ENCODE data around the gene GDI2.
A peak's percentile ranks its signal among the peaks of the same experiment; 100 is the strongest.
"Not testable (repeated sequence)": the region's sequence is repeated elsewhere in the genome, so short reads cannot be mapped to it uniquely, and the experiment has no call there.

The GDI2 gene

GRCh38 chr10:5782174-5782573, 31.1 kb downstream of the GDI2 start:
- no peak for DNase-seq (ENCODE audit: low spot score)

- no peak for DNase-seq (ENCODE audit: low spot score)
Measured at GRCh38 chr10:5779730-5780129, 33.5 kb downstream of the GDI2 start.

DNA sequence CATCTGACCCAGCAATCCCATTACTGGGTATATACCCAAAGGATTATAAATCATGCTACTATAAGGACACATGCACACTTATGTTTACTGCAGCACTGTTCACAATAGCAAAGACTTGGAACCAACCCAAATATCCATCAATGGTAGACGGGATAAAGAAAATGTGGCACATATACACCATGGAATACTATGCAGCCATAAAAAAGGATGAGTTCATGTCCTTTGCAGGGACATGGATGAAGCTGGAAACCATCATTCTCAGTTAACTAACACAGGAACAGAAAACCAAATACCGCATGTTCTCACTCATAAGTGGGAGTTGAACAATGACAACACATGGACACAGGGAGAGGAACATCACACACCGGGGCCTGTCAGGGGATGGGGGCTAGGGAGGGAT, 35.5 kb downstream of the GDI2 start:
- not testable (repeated sequence) for DNase-seq (ENCODE audit: low spot score)

DNA sequence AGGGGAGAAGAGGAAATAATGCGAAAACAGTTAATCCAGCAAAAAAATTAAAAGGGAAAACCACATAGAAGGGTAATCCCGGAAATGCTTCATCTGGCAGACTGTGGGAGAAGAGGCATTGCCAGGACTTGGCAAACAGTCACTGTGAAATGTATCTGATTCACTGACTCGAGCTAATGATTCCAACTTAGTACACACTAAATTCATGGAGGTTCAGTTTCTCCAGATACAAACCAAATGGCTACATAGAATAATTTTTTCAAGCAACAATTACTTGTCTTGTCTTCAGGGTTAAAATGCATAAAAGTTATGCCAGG, 36.4 kb downstream of the GDI2 start:
- DNase-seq (ENCODE audit: low spot score): no peak

GRCh38 chr10:5776136-5776880, 36.9 kb downstream of the GDI2 start:
- DNase-seq (ENCODE audit: low spot score): peak; percentile 48

GRCh38 chr10:5775685-5776084, 37.5 kb downstream of the GDI2 start:
- no peak for DNase-seq (ENCODE audit: low spot score)

DNA sequence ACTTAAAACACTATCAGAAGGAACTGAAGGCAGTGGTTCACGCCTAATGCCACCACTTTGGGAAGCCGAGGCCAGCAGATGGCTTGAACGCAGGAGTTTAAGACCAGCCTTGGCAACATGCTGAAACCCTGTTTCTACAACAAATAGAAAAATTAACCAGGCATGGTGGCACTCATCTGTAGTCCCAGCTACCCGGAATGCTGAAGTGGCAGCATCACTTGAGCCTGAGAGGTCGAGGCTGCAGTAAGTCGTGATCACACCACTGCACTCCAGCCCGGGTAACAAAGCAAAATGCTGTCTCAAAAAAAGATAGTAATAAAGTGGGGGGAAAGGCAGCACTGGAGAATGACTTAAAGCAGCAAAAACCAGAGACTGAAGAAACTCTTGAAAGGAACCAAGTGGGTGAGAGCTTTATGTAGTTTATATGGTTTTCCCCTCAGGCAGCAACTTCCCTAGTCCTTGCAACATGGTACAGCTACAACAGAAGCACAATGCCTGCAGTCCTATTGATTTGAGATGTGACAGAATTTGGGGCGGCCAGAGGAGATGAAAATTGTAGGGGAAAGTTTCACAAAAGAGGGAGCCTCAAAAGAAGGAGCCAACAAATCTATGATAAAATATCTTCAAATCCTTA, 38.1 kb downstream of the GDI2 start:
- no peak for DNase-seq (ENCODE audit: low spot score)

GRCh38 chr10:5766189-5766588, 47.0 kb downstream of the GDI2 start:
- no peak for DNase-seq (ENCODE audit: low spot score)

DNA sequence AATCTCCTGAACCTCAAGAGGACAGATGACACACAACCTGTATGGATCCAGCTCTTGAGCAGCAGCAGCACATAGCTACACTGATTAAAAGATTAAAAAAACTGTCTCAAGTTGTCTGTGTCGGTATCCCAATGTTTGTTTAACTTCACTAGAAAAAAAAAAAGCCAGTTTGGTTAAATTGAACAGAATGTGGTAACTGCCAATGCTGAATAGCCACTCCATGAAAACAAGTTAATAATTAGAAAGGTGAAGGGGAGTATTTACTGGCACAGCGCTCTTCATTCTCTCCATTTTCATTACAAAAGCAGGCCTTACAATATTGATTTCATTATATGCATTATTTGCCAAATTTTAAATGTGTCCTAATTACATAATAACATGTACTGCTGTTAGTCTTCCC, 47.6 kb downstream of the GDI2 start:
- DNase-seq (ENCODE audit: low spot score): no peak

GRCh38 chr10:5764422-5765297, 48.6 kb downstream of the GDI2 start:
- no peak for DNase-seq (ENCODE audit: low spot score)

DNA sequence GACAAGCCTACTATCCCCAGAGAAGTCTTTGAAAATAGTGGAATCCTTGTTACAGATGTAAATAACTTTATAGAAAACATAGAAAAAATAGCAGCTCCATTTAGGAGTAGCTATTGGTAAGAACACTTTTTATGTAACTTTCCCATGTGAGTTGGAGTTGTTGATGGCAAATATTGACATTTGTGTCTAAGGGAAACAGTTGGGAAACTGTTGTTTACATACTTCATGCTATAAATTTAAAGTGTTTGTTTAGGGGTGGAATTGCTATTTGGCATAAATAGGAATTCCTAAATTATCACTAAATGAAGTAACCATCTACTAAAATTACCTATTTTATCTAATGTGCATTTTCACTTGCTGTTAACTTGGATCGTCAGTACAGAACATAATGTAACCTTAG, 50.7 kb downstream of the GDI2 start:
- no peak for DNase-seq (ENCODE audit: low spot score)

- DNase-seq (ENCODE audit: low spot score): no peak
Measured at GRCh38 chr10:5761220-5761619, 52.0 kb downstream of the GDI2 start.

GRCh38 chr10:5760515-5760914, 52.7 kb downstream of the GDI2 start:
- DNase-seq (ENCODE audit: low spot score): no peak

DNA sequence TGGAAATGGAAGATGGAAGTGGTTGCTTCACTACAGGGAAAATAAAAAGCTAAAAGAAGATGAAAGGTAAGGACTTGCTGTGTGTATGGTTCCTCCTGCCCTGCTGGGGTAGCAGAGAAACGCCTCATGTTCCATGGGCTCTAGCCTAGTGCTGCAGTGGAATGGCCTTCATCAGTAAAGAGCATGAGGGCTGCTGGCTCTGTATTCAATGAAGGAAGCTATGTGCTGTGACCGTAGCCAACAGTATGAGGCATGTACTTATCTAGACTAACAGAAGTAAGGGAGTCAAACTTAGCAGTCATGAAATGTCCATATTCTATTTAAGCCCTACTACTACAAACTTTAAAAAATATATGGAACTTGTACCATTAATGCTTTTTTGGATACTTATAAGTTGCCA, 54.3 kb downstream of the GDI2 start:
- no peak for DNase-seq (ENCODE audit: low spot score)

DNA sequence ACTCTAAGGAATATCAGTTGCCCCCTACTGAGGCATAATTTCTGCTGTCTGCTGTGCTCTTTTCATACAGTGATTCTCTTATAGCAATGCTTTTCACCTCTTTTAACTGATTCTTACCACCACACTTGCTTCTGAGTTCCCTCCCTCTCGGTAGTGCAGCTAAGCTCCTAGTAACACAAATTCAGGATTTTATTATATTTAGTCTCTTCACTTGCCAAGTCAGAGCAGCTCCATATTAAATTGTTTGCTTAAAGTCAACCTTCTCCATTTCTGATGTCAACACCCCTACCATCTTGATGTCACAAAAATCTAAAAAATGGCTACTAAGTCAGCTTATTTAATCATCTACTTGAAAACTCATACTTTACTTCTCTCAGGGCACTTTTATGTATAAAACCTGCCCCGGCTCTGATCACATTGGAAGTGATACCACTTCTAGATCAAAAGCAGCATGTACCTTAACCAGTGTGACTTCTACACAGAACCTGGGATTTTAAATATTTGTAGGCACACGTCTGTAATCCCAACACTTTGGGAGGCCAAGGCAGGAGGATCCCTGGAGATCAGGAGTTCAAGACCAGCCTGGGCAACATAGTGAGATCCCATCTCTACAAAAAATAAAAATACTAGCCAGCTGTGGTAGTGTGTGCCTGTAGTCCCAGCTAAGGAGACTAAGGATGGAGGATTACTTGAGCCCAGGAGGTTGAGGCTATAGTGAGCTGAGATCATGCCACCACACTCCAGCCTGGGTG, 55.3 kb downstream of the GDI2 start:
- no peak for DNase-seq (ENCODE audit: low spot score)

GRCh38 chr10:5752301-5752871, 60.8 kb downstream of the GDI2 start:
- DNase-seq (ENCODE audit: low spot score): peak; percentile 12

GRCh38 chr10:5751601-5752253, 61.5 kb downstream of the GDI2 start:
- peak; percentile 54 for DNase-seq (ENCODE audit: low spot score)

- DNase-seq (ENCODE audit: low spot score): no peak
Measured at GRCh38 chr10:5748394-5748803, 64.8 kb downstream of the GDI2 start.

DNA sequence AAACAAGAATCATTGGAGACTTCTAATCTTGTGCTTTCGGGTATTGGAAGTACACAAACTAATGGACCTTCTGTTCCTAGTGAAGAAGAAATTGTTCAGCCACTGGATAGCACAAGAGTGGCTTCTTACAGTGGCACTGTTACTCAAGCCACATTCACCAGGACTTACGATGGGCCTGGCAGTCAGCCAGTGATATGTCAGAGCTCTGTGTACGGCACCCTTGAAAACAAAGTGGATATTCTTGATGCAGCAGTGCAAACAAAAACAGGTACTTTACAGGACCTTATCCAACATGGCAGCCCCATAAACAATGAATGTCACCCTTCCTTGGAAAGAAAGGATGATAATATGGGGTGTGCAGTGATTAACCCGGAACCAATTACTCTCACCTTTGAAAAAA, 67.0 kb downstream of the GDI2 start:
- DNase-seq (ENCODE audit: low spot score): no peak

DNA sequence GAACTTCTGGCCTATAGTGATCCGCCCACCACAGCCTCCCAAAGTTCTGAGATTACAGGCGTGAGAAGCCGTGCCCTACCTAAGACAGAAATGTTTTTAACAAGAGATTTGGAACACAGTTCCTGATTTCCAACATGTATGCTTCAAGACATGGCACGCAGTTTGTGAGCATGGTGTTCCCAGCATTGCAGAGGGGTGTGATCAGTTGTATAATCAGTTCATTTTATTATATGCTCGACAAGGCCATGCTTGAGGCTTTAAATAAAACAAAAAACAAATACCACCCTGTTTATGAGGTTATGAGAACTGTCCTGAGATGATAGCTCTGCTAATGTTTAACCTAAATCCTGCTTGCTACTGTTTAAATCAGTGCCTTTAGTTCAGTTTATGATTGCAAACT, 68.4 kb downstream of the GDI2 start:
- DNase-seq (ENCODE audit: low spot score): no peak

GRCh38 chr10:5743736-5744135, 69.5 kb downstream of the GDI2 start:
- no peak for DNase-seq (ENCODE audit: low spot score)

Measured in iPS-NIHi11 (cell line).